ENCODE measurements around the gene SPN. TPM values are rescaled to one million over a fixed set of nuclear protein-coding genes. Genes with fewer than 3 reads are reported as not detected.
"Not testable (repeated sequence)": the region's sequence is repeated elsewhere in the genome, so short reads cannot be mapped to it uniquely, and the experiment has no call there.

Gene SPN
- total RNA-seq, 5 donors from 2014 or later (not counting 1 experiment from before 2014, with no cell fraction given) = 124 to 172 (median 161) TPM

- Mint-ChIP-seq H3K4me1 (peaks cover 44 to 78% (median 63%) of the 10 kb centered on the region in 3 donors), H3K27ac (peak overlapping the region; percentile 96 to 98), H3K36me3 (peaks cover 12% of the 10 kb centered on the region), H3K4me3 (peak overlapping the region; percentile 96 to 99 (median 98))
- Histone ChIP-seq H3K36me3 (ENCODE audit: control insufficient read depth in 2 of 2, extremely low read depth in 1 of 2, insufficient read depth in 1 of 2, low read length in 1 of 2) (peaks cover 17 to 28% of the 10 kb centered on the region in 2 donors), H3K27ac (ENCODE audit: low read length) (peak overlapping the region; percentile 77), H3K4me1 (ENCODE audit: control insufficient read depth in 1 of 2, extremely low read depth in 1 of 2, insufficient read depth in 2 of 2, low read length in 2 of 2) (peaks cover 20 to 74% of the 10 kb centered on the region in 2 experiments)
- POLR2A ChIA-PET = interaction anchor here in 1 of 2 donors (1.0 kb wide), 1 partner anchor 167 kb away, joined by 4 read pairs; no protein-coding TSS in a partner anchor
- H3K27me3 Mint-ChIP-seq; H3K9me3 ChIP-seq; DNase-seq; H3K9me3 Mint-ChIP-seq; ATAC-seq (replicated peaks in 1 of 4); H3K27me3 ChIP-seq (replicated peaks in 1 of 2; ENCODE audit: control insufficient read depth in 2 of 2, extremely low read depth in 1 of 2, insufficient read depth in 2 of 2, low read length in 1 of 2); CTCF ChIA-PET; H3K4me3 ChIP-seq (ENCODE audit: control insufficient read depth in 1 of 2, extremely low read depth in 1 of 2, low read length in 1 of 2): not testable (repeated sequence)
- WGBS (ENCODE audit: insufficient coverage) = no CpG with 5 or more reads among the region's 6 CpGs
Observed at GRCh38 chr16:29667322-29667610, 4.2 kb downstream of the SPN start.

GRCh38 chr16:29667755-29668154 is 4.7 kb downstream of the SPN start:
- Mint-ChIP-seq H3K9me3 (no peaks in the 10 kb centered on the region), H3K27me3 (no peaks in the 10 kb centered on the region), H3K4me1 (peaks cover 40 to 74% (median 58%) of the 10 kb centered on the region in 3 donors), H3K36me3 (peaks cover 12% of the 10 kb centered on the region), H3K27ac (peak overlapping the region; percentile 34 to 61), H3K4me3 (peak overlapping the region in 1 of 3 donors; percentile 99)
- POLR2A ChIA-PET = interaction anchor here in 1 of 2 donors (1.0 kb wide), 1 partner anchor 166 kb away, joined by 4 read pairs; no protein-coding TSS in a partner anchor
- CTCF ChIA-PET = no interaction called here
- H3K9me3 ChIP-seq = no peaks in the 10 kb centered on the region
- ATAC-seq (replicated peaks in 1 of 4) (no peak), DNase-seq (no peak)
- H3K4me1 ChIP-seq (ENCODE audit: control insufficient read depth in 1 of 2, extremely low read depth in 1 of 2, insufficient read depth in 2 of 2, low read length in 2 of 2) = peaks cover 20 to 69% of the 10 kb centered on the region in 2 experiments
- H3K36me3 ChIP-seq (ENCODE audit: control insufficient read depth in 2 of 2, extremely low read depth in 1 of 2, insufficient read depth in 1 of 2, low read length in 1 of 2) = peaks cover 17 to 28% of the 10 kb centered on the region in 2 donors
- 98% methylated on average over 10 of the region's 12 CpGs for WGBS (ENCODE audit: insufficient coverage)
- H3K27me3 ChIP-seq (replicated peaks in 1 of 2; ENCODE audit: control insufficient read depth in 2 of 2, extremely low read depth in 1 of 2, insufficient read depth in 2 of 2, low read length in 1 of 2) = no peaks in the 10 kb centered on the region
- H3K4me3 ChIP-seq (ENCODE audit: control insufficient read depth in 1 of 2, extremely low read depth in 1 of 2, low read length in 1 of 2) = no peak overlapping the region
- H3K27ac ChIP-seq (ENCODE audit: low read length) = peak overlapping the region; percentile 18

GRCh38 chr16:29668267-29668666 is 5.2 kb downstream of the SPN start:
- Histone ChIP-seq H3K36me3 (ENCODE audit: control insufficient read depth in 2 of 2, extremely low read depth in 1 of 2, insufficient read depth in 1 of 2, low read length in 1 of 2) (peaks cover 17 to 28% of the 10 kb centered on the region in 2 donors), H3K4me3 (ENCODE audit: control insufficient read depth in 1 of 2, extremely low read depth in 1 of 2, low read length in 1 of 2) (no peak overlapping the region), H3K27me3 (replicated peaks in 1 of 2; ENCODE audit: control insufficient read depth in 2 of 2, extremely low read depth in 1 of 2, insufficient read depth in 2 of 2, low read length in 1 of 2) (no peaks in the 10 kb centered on the region), H3K9me3 (no peaks in the 10 kb centered on the region), H3K4me1 (ENCODE audit: control insufficient read depth in 1 of 2, extremely low read depth in 1 of 2, insufficient read depth in 2 of 2, low read length in 2 of 2) (peaks cover 20 to 68% of the 10 kb centered on the region in 2 experiments), H3K27ac (ENCODE audit: low read length) (peak overlapping the region; percentile 18)
- Mint-ChIP-seq H3K4me3 (no peak overlapping the region), H3K4me1 (peaks cover 40 to 74% (median 57%) of the 10 kb centered on the region in 3 donors), H3K27me3 (no peaks in the 10 kb centered on the region), H3K27ac (no peak overlapping the region), H3K36me3 (peaks cover 12% of the 10 kb centered on the region), H3K9me3 (no peaks in the 10 kb centered on the region)
- ChIA-PET POLR2A (no interaction called here), CTCF (no interaction called here)
- WGBS (ENCODE audit: insufficient coverage) = 88% methylated on average over 1 of the region's 3 CpGs
- no peak for DNase-seq
- no peak for ATAC-seq (replicated peaks in 1 of 4)

- Mint-ChIP-seq H3K9me3 (no peaks in the 10 kb centered on the region), H3K36me3 (peaks cover 8% of the 10 kb centered on the region), H3K27ac (peak overlapping the region; percentile 19 to 64), H3K4me1 (peaks cover 12 to 43% (median 24%) of the 10 kb centered on the region in 3 donors), H3K27me3 (no peaks in the 10 kb centered on the region), H3K4me3 (no peak overlapping the region)
- ChIA-PET POLR2A (interaction anchor here in 1 of 2 donors (0.6 kb wide), 1 partner anchor 363 kb away, joined by 5 read pairs; no protein-coding TSS in a partner anchor), CTCF (interaction anchor here in 1 of 2 donors (0.6 kb wide), 1 partner anchor 734 kb away, joined by 4 read pairs; no protein-coding TSS in a partner anchor)
- H3K4me1 ChIP-seq (ENCODE audit: control insufficient read depth in 1 of 2, extremely low read depth in 1 of 2, insufficient read depth in 2 of 2, low read length in 2 of 2) = peaks cover 0 to 27% of the 10 kb centered on the region in 2 experiments
- 100% methylated on average over 2 of the region's 6 CpGs for WGBS (ENCODE audit: insufficient coverage)
- no peak overlapping the region for H3K27ac ChIP-seq (ENCODE audit: low read length)
- DNase-seq (no peak), ATAC-seq (replicated peaks in 1 of 4) (no peak)
- H3K36me3 ChIP-seq (ENCODE audit: control insufficient read depth in 2 of 2, extremely low read depth in 1 of 2, insufficient read depth in 1 of 2, low read length in 1 of 2) = peaks cover 3 to 15% of the 10 kb centered on the region in 2 donors
- H3K4me3 ChIP-seq (ENCODE audit: control insufficient read depth in 1 of 2, extremely low read depth in 1 of 2, low read length in 1 of 2) = no peak overlapping the region
- H3K9me3 ChIP-seq = no peaks in the 10 kb centered on the region
- no peaks in the 10 kb centered on the region for H3K27me3 ChIP-seq (replicated peaks in 1 of 2; ENCODE audit: control insufficient read depth in 2 of 2, extremely low read depth in 1 of 2, insufficient read depth in 2 of 2, low read length in 1 of 2)
Observed at GRCh38 chr16:29673501-29673900, 10.5 kb downstream of the SPN start.

GRCh38 chr16:29674188-29674587 is 11.1 kb downstream of the SPN start:
- Histone ChIP-seq H3K27me3 (replicated peaks in 1 of 2; ENCODE audit: control insufficient read depth in 2 of 2, extremely low read depth in 1 of 2, insufficient read depth in 2 of 2, low read length in 1 of 2) (no peaks in the 10 kb centered on the region), H3K4me1 (ENCODE audit: control insufficient read depth in 1 of 2, extremely low read depth in 1 of 2, insufficient read depth in 2 of 2, low read length in 2 of 2) (peaks cover 0 to 29% of the 10 kb centered on the region in 2 experiments), H3K27ac (ENCODE audit: low read length) (no peak overlapping the region), H3K9me3 (no peaks in the 10 kb centered on the region), H3K36me3 (ENCODE audit: control insufficient read depth in 2 of 2, extremely low read depth in 1 of 2, insufficient read depth in 1 of 2, low read length in 1 of 2) (peaks cover 3 to 15% of the 10 kb centered on the region in 2 donors), H3K4me3 (ENCODE audit: control insufficient read depth in 1 of 2, extremely low read depth in 1 of 2, low read length in 1 of 2) (no peak overlapping the region)
- H3K4me1 Mint-ChIP-seq = peaks cover 12 to 41% (median 25%) of the 10 kb centered on the region in 3 donors
- no peaks in the 10 kb centered on the region for H3K9me3 Mint-ChIP-seq
- CTCF ChIA-PET = interaction anchor here in 1 of 2 donors (0.6 kb wide), 1 partner anchor 24 kb away, joined by 6 read pairs; no protein-coding TSS in a partner anchor
- POLR2A ChIA-PET = interaction anchor here (0.6 kb wide), 2 partner anchors 35 to 362 kb away, joined by 5 to 11 read pairs; no protein-coding TSS in a partner anchor
- peaks cover 8% of the 10 kb centered on the region for H3K36me3 Mint-ChIP-seq
- no peak for DNase-seq
- H3K4me3 Mint-ChIP-seq = no peak overlapping the region
- H3K27ac Mint-ChIP-seq = peak overlapping the region in 1 of 2 donors; percentile 65
- no peaks in the 10 kb centered on the region for H3K27me3 Mint-ChIP-seq
- 40% methylated on average over 1 of the region's 13 CpGs for WGBS (ENCODE audit: insufficient coverage)
- ATAC-seq (replicated peaks in 1 of 4) = peak in 2 of 4 experiments; percentile 25 to 38

GRCh38 chr16:29675811-29676643 is 13.0 kb downstream of the SPN start:
- Histone ChIP-seq H3K9me3 (no peaks in the 10 kb centered on the region), H3K4me3 (ENCODE audit: control insufficient read depth in 1 of 2, extremely low read depth in 1 of 2, low read length in 1 of 2) (no peak overlapping the region), H3K4me1 (ENCODE audit: control insufficient read depth in 1 of 2, extremely low read depth in 1 of 2, insufficient read depth in 2 of 2, low read length in 2 of 2) (peaks cover 4 to 30% of the 10 kb centered on the region in 2 experiments), H3K36me3 (ENCODE audit: control insufficient read depth in 2 of 2, extremely low read depth in 1 of 2, insufficient read depth in 1 of 2, low read length in 1 of 2) (peaks cover 3 to 7% of the 10 kb centered on the region in 2 donors), H3K27ac (ENCODE audit: low read length) (no peak overlapping the region), H3K27me3 (replicated peaks in 1 of 2; ENCODE audit: control insufficient read depth in 2 of 2, extremely low read depth in 1 of 2, insufficient read depth in 2 of 2, low read length in 1 of 2) (no peaks in the 10 kb centered on the region)
- Mint-ChIP-seq H3K4me1 (peaks cover 20 to 36% (median 28%) of the 10 kb centered on the region in 3 donors), H3K4me3 (no peak overlapping the region), H3K27ac (peak overlapping the region; percentile 21 to 40), H3K9me3 (no peaks in the 10 kb centered on the region), H3K27me3 (no peaks in the 10 kb centered on the region), H3K36me3 (peaks cover 4% of the 10 kb centered on the region)
- ChIA-PET POLR2A (no interaction called here), CTCF (interaction anchor here in 1 of 2 donors (0.7 to 1.5 kb wide), 2 partner anchors 11 to 15 kb away, joined by 3 to 5 read pairs; no protein-coding TSS in a partner anchor)
- ATAC-seq (replicated peaks in 1 of 4) (peak; percentile 60 to 76 (median 70)), DNase-seq (peak in 1 of 35 experiments; percentile 43)
- no CpG with 5 or more reads among the region's 3 CpGs for WGBS (ENCODE audit: insufficient coverage)
